Body of pancreas (tissue), 4 donors: Measurements from ENCODE around the gene KIF25. TPM values are rescaled to one million over a fixed set of nuclear protein-coding genes. Genes with fewer than 3 reads are reported as not detected.
"Not testable (repeated sequence)": the region's sequence is repeated elsewhere in the genome, so short reads cannot be mapped to it uniquely, and the experiment has no call there.

Experiments
- ATAC-seq: fragments of 150-250 bp; one replicate; pipeline ENCODE4 v1.9.1; 2016
- DNase-seq, 4 donors: peaks; one replicate each; pipeline ENCODE4 v3.0.0-alpha.2; 2019
- H3K27ac ChIP-seq, 4 donors: fragments of 200-600 bp; sonication (generic); 1 replicate in 3 of 4; 2 replicates in 1 of 4; pipeline versions ENCODE4 v1.5.1 to v1.6.1; 2016 to 2019; ENCODE audit warnings: mild to moderate bottlenecking in 1 of 4, mixed read lengths in 1 of 4, moderate library complexity in 1 of 4
- H3K27me3 ChIP-seq, 2 donors: fragments of 200-600 bp; sonication (generic); one replicate each; pipeline ENCODE4 v1.6.0; 2016; ENCODE audit warnings: mild to moderate bottlenecking in 1 of 2
- H3K36me3 ChIP-seq, 2 donors: fragments of 200-600 bp; sonication (generic); replicated peaks in 1 of 2; 2 replicates each; pipeline ENCODE4 v1.5.1; 2016; ENCODE audit warnings: low read depth in 2 of 2; ENCODE audit not compliant: insufficient read depth in 1 of 2
- H3K4me1 ChIP-seq: fragments of 200-600 bp; sonication (generic); one replicate; pipeline ENCODE4 v1.6.0; 2016
- H3K4me3 ChIP-seq, 2 donors: fragments of 200-600 bp; sonication (generic); 1 replicate in 1 of 2; 2 replicates in 1 of 2; pipeline ENCODE4 v1.5.1; 2016 to 2019
- H3K9me3 ChIP-seq, 3 donors: fragments of 200-600 bp; sonication (generic); 1 replicate in 2 of 3; 2 replicates in 1 of 3; pipeline ENCODE4 v1.5.1; 2016
- CTCF ChIP-seq, 7 experiments: fragments of 450-650 bp in 4 of 7; fragments of 200-600 bp in 3 of 7; sonication (generic) in 3 of 7; IDR thresholded peaks; one replicate each; pipeline ENCODE4 v1.5.1; 2016 to 2019; ENCODE audit warnings: antibody characterized with exemption in 7 of 7
- POLR2A ChIP-seq, 3 donors: fragments of 450-650 bp; IDR thresholded peaks; one replicate each; pipeline ENCODE4 v1.6.1; 2016; ENCODE audit warnings: antibody characterized with exemption in 3 of 3, mild to moderate bottlenecking in 2 of 3
- WGBS, 2 donors: methylation state at CpG; one replicate each; pipeline ENCODE4 v1.1.5; 2017; 5-methylcytosine and 5-hydroxymethylcytosine counted together
- intact Hi-C: fragments of 100-400 bp; cut with DNase I; formaldehyde crosslinking; loops from one replicate; pipeline ENCODE4 v1.15.1; 2023
- total RNA-seq, 2 donors: library from RNA; depleted of rRNA; stranded (reverse); fragments of >200 nt; gene quantifications; one replicate each; pipeline ENCODE4 v1.1.0, GENCODE V29; 2016

Gene KIF25
- total RNA-seq, 2 donors from 2014 or later, result 1.8 TPM; not detected in 1

DNA sequence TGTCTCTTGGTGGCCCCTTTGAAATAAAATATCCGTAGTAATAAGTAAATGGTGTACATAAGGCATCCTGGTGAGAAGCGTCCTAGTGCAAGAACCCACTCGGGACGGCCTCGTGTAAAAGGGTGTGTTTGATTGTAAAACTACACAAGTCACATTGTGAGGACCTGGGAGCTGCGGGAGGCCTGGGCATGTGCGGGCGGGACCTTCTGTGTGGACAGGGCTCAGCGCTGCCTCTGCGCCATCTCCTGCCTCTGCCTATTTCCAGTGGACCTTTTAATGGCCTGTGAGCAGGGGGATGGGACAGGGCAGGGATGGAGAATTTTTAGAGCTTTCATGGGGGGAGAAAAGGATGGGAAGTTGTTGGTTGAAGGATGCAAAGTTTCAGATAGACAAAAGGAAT lies 25.3 kb upstream of the KIF25 start:
- intact Hi-C loops, result no loop called here
- Histone ChIP-seq H3K9me3 (no peaks in the 10 kb centered on the region), H3K4me1 (peaks cover 7% of the 10 kb centered on the region), H3K4me3 (no peak overlapping the region), H3K27ac (no peak overlapping the region), H3K27me3 (no peaks in the 10 kb centered on the region), H3K36me3 (peaks cover 0 to 13% of the 10 kb centered on the region in 2 donors)
- TF ChIP-seq CTCF (IDR thresholded peaks at IDR 0.05) (no peak), POLR2A (IDR thresholded peaks at IDR 0.05) (no peak)
- WGBS, 2 donors, result 92 to 97% methylated on average over 10 of the region's 10 CpGs
- ATAC-seq (no peak), DNase-seq (no peak)

DNA sequence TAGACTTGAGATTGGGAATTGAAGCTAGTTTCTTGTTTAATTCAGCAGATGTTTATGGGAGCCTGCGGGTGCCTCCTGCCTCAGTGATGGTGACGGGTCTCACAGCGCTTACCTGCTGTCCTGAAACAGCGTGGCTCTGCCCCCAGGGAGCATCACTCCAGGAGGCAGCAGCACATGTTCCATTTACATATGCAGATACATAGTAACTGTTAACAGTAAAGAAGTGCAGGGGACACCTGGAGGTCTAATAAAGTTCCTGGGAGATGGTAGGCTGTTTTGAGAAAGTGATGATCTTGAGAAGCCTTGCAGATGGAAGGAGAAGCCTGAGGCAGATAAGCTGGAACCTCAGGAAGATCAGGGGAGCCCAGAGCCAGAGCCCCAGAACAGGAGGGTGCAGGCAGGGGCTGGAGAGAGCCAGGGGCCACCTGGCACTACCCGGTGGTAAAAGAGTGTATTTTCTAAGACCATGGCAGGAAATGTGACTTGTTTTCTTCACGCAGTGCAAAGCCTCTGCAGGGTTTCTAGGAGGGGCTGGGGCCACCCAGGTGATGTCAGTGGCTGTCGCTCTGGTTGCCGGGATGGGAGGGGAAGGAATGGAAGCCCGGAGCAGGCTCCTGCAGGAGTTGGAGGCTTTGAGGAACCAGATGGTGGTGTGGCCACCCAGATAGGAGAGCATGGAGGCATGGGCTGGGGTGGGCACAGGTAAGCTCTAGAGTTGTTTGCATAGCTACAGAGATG lies 24.2 kb upstream of the KIF25 start:
- intact Hi-C loops, result no loop called here
- Histone ChIP-seq H3K27ac (no peak overlapping the region), H3K4me1 (peaks cover 7% of the 10 kb centered on the region), H3K4me3 (no peak overlapping the region), H3K9me3 (no peaks in the 10 kb centered on the region), H3K36me3 (peaks cover 0 to 10% of the 10 kb centered on the region in 2 donors), H3K27me3 (no peaks in the 10 kb centered on the region)
- WGBS, 2 donors, result 81 to 91% methylated on average over 9 of the region's 9 CpGs
- DNase-seq (no peak), ATAC-seq (peak; percentile 30)
- TF ChIP-seq POLR2A (IDR thresholded peaks at IDR 0.05) (no peak), CTCF (IDR thresholded peaks at IDR 0.05) (no peak)

DNA sequence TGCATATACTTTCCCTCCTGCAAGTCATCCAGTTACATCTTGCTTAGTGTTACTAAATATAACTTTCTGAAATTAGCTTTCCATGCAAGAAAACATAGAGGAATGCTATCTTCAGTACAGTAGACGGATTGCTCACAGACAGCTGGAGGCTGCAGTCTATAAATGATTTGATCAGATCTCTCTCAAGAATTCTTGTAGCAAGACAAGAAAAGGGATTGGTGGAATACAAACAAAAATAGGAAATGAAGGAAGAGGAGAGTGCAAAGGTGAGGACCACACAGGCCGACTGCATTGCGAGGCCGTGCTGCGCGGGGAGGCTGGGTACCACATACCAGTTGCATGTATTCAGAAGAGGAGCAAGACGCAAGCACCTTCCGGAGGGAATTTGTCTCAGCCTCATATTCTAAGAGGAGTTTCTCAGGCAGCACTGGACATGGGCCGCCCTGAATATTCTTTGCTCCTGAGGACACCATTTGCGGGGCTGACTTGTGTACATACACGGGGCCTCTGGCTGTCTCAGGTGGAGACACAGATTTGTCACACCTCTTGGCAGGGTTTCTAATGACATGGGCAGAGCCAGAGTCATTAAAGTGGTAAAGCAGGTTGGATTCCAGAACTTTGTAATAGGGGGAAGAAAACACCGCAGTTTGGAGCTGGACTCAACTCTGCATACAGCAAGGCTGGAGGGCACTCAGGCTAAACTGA lies 22.7 kb upstream of the KIF25 start:
- peaks cover 7% of the 10 kb centered on the region for H3K4me1 ChIP-seq
- no peak overlapping the region for H3K27ac ChIP-seq
- no peak for ATAC-seq
- DNase-seq, result peak in 1 of 4 donors; percentile 29
- no peak overlapping the region for H3K4me3 ChIP-seq
- 62 to 71% methylated on average over 12 of the region's 12 CpGs for WGBS, 2 donors
- TF ChIP-seq CTCF (IDR thresholded peaks at IDR 0.05) (no peak), POLR2A (IDR thresholded peaks at IDR 0.05) (no peak)
- peaks cover 0 to 8% of the 10 kb centered on the region in 2 donors for H3K36me3 ChIP-seq
- no peaks in the 10 kb centered on the region for H3K27me3 ChIP-seq
- no peaks in the 10 kb centered on the region for H3K9me3 ChIP-seq
- intact Hi-C loops, result no loop called here

GRCh38 chr6:167975458-167975857 lies 22.0 kb upstream of the KIF25 start:
- no peak for TF ChIP-seq CTCF (IDR thresholded peaks at IDR 0.05)
- no peak for TF ChIP-seq POLR2A (IDR thresholded peaks at IDR 0.05)
- no peak overlapping the region for H3K27ac ChIP-seq
- H3K4me1 ChIP-seq, result peaks cover 7% of the 10 kb centered on the region
- no peaks in the 10 kb centered on the region for H3K9me3 ChIP-seq
- H3K27me3 ChIP-seq, result no peaks in the 10 kb centered on the region
- no peak overlapping the region for H3K4me3 ChIP-seq
- H3K36me3 ChIP-seq, result peaks cover 0 to 2% of the 10 kb centered on the region in 2 donors
- ATAC-seq, result no peak
- intact Hi-C loops, result no loop called here
- no peak for DNase-seq
- 72 to 83% methylated on average over 19 of the region's 19 CpGs for WGBS, 2 donors

- H3K4me1 ChIP-seq, H3K27me3 ChIP-seq, DNase-seq, ATAC-seq, intact Hi-C loops, H3K36me3 ChIP-seq, H3K4me3 ChIP-seq, H3K9me3 ChIP-seq, H3K27ac ChIP-seq: not testable (repeated sequence)
These were observed 21.3 kb upstream of the KIF25 start for GRCh38 chr6:167976116-167976657.
